ENCODE data around the gene CT47C1.
"Not testable (repeated sequence)": the region's sequence is repeated elsewhere in the genome, so short reads cannot be mapped to it uniquely, and the experiment has no call there.

CT47C1 gene

GRCh38 chrX:119072744-119073143 is at the start of gene CT47C1:
Gene CT47C1 (plus strand): TSS chrX:119072993. CDS start chrX:119073226, 233 bp downstream.
- DNase-seq (ENCODE audit: low read depth in 2 of 3, low spot score in 2 of 3) = no peak

- no peak for DNase-seq (ENCODE audit: low read depth in 2 of 3, low spot score in 2 of 3)
These were observed 46.9 kb upstream of the CT47C1 start for GRCh38 chrX:119025900-119026299.

- DNase-seq (ENCODE audit: low read depth in 2 of 3, low spot score in 2 of 3) = not testable (repeated sequence)
These were observed 46.4 kb upstream of the CT47C1 start for GRCh38 chrX:119026344-119026743.

- DNase-seq (ENCODE audit: low read depth in 2 of 3, low spot score in 2 of 3) = not testable (repeated sequence)
These were observed 44.6 kb upstream of the CT47C1 start for GRCh38 chrX:119027960-119028732.

- DNase-seq (ENCODE audit: low read depth in 2 of 3, low spot score in 2 of 3) = no peak
These were observed 44.0 kb upstream of the CT47C1 start for GRCh38 chrX:119028733-119029330.

- DNase-seq (ENCODE audit: low read depth in 2 of 3, low spot score in 2 of 3) = not testable (repeated sequence)
These were observed 43.1 kb upstream of the CT47C1 start for GRCh38 chrX:119029656-119030055.

GRCh38 chrX:119030990-119031389 is 41.8 kb upstream of the CT47C1 start:
- no peak for DNase-seq (ENCODE audit: low read depth in 2 of 3, low spot score in 2 of 3)

- no peak for DNase-seq (ENCODE audit: low read depth in 2 of 3, low spot score in 2 of 3)
These were observed 36.4 kb upstream of the CT47C1 start for GRCh38 chrX:119036107-119037029.

GRCh38 chrX:119040432-119040831 is 32.4 kb upstream of the CT47C1 start:
- no peak for DNase-seq (ENCODE audit: low read depth in 2 of 3, low spot score in 2 of 3)

GRCh38 chrX:119041175-119041574 is 31.6 kb upstream of the CT47C1 start:
- DNase-seq (ENCODE audit: low read depth in 2 of 3, low spot score in 2 of 3) = no peak

GRCh38 chrX:119042040-119042439 is 30.8 kb upstream of the CT47C1 start:
- DNase-seq (ENCODE audit: low read depth in 2 of 3, low spot score in 2 of 3) = no peak

GRCh38 chrX:119042996-119043395 is 29.8 kb upstream of the CT47C1 start:
- no peak for DNase-seq (ENCODE audit: low read depth in 2 of 3, low spot score in 2 of 3)

GRCh38 chrX:119045884-119046283 is 26.9 kb upstream of the CT47C1 start:
- no peak for DNase-seq (ENCODE audit: low read depth in 2 of 3, low spot score in 2 of 3)

- no peak for DNase-seq (ENCODE audit: low read depth in 2 of 3, low spot score in 2 of 3)
These were observed 17.1 kb upstream of the CT47C1 start for GRCh38 chrX:119055687-119056086.

GRCh38 chrX:119062750-119063374 is 9.9 kb upstream of the CT47C1 start:
- no peak for DNase-seq (ENCODE audit: low read depth in 2 of 3, low spot score in 2 of 3)

GRCh38 chrX:119063428-119063827 is 9.4 kb upstream of the CT47C1 start:
- no peak for DNase-seq (ENCODE audit: low read depth in 2 of 3, low spot score in 2 of 3)

- no peak for DNase-seq (ENCODE audit: low read depth in 2 of 3, low spot score in 2 of 3)
These were observed 5.6 kb upstream of the CT47C1 start for GRCh38 chrX:119067023-119067739.

- no peak for DNase-seq (ENCODE audit: low read depth in 2 of 3, low spot score in 2 of 3)
These were observed 3.7 kb upstream of the CT47C1 start for GRCh38 chrX:119069128-119069527.

- DNase-seq (ENCODE audit: low read depth in 2 of 3, low spot score in 2 of 3) = no peak
These were observed 3.0 kb upstream of the CT47C1 start for GRCh38 chrX:119069762-119070161.

GRCh38 chrX:119071381-119071780 is 1.4 kb upstream of the CT47C1 start:
- no peak for DNase-seq (ENCODE audit: low read depth in 2 of 3, low spot score in 2 of 3)

Measured in activated CD8-positive, alpha-beta memory T cell treated with anti-CD3 and anti-CD28 coated beads for 48 hours (primary cell).